K562 (cell line): ENCODE measurements around the gene ERC2.

Experiments used
- POLR2AphosphoS5 ChIP-seq: IDR thresholded peaks from 2 replicates; pipeline ENCODE4 v1.6.1; 2011; ENCODE audit warnings: mild to moderate bottlenecking, low read depth, low read length, moderate library complexity; ENCODE audit not compliant: control insufficient read depth, insufficient read depth
- SPI1 ChIP-seq: IDR thresholded peaks from 2 replicates; pipeline ENCODE4 v1.6.1; 2011; ENCODE audit warnings: low read depth, low read length, control low read depth, borderline replicate concordance
- ZNF253 ChIP-seq: fragments of 250-450 bp; sonication (Bioruptor Pico); conservative IDR thresholded peaks from 2 replicates; pipeline ENCODE4 v1.6.1; 2021; ENCODE audit warnings: mild to moderate bottlenecking
- TF ChIP-seq, protein P1 (sequence below): fragments of 250-450 bp; sonication (Bioruptor Pico); IDR thresholded peaks from 2 replicates; pipeline ENCODE4 v1.8.0; 2022; ENCODE audit warnings: inconsistent platforms

DNA sequence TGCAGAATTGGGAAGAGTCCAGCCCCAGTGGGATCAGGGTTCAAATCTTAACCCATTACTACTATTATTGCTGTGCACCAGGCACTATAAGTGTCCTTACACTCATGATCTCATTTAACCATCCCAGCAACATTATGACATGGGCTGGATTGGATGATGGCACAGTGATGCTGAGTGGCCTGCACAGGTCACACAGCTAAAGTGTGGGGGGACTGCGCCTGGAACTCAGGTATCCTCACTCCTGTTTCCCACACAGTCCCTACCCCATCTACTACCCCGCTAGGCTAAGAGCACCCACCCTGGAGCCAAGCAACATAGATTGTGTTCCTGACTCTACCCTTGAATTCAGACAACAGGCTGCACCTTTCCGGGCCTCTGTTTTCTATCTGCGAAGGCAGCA lies 997.2 kb downstream of the ERC2 start:
- TF ChIP-seq, protein P1, sequence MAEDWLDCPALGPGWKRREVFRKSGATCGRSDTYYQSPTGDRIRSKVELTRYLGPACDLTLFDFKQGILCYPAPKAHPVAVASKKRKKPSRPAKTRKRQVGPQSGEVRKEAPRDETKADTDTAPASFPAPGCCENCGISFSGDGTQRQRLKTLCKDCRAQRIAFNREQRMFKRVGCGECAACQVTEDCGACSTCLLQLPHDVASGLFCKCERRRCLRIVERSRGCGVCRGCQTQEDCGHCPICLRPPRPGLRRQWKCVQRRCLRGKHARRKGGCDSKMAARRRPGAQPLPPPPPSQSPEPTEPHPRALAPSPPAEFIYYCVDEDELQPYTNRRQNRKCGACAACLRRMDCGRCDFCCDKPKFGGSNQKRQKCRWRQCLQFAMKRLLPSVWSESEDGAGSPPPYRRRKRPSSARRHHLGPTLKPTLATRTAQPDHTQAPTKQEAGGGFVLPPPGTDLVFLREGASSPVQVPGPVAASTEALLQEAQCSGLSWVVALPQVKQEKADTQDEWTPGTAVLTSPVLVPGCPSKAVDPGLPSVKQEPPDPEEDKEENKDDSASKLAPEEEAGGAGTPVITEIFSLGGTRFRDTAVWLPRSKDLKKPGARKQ, result no peak
- TF ChIP-seq POLR2AphosphoS5, result no peak
- TF ChIP-seq SPI1, result no peak
- TF ChIP-seq ZNF253 (CRISPR knock-in tag), result no peak
